Tibial nerve (tissue), 4 donors: ENCODE measurements around the gene DISC1.

Source experiments
- EP300 ChIP-seq, 2 donors: sonication (generic); formaldehyde crosslinking; IDR thresholded peaks; one replicate each; pipeline ENCODE4 v1.6.1; 2017; ENCODE audit warnings: antibody characterized with exemption in 2 of 2, mild to moderate bottlenecking in 1 of 2
- POLR2A ChIP-seq, 2 donors: fragments of 450-650 bp; IDR thresholded peaks; one replicate each; pipeline ENCODE4 v1.6.1; 2017; ENCODE audit warnings: antibody characterized with exemption in 2 of 2, mild to moderate bottlenecking in 2 of 2, moderate library complexity in 2 of 2
- TF ChIP-seq, protein P1 (sequence below), 5 experiments: fragments of 200-600 bp in 3 of 5; fragments of 450-650 bp in 2 of 5; sonication (generic) in 3 of 5; IDR thresholded peaks; one replicate each; pipeline ENCODE4 v1.5.1; 2016 to 2019; ENCODE audit warnings: antibody characterized with exemption in 5 of 5, mild to moderate bottlenecking in 3 of 5, moderate library complexity in 2 of 5

DNA sequence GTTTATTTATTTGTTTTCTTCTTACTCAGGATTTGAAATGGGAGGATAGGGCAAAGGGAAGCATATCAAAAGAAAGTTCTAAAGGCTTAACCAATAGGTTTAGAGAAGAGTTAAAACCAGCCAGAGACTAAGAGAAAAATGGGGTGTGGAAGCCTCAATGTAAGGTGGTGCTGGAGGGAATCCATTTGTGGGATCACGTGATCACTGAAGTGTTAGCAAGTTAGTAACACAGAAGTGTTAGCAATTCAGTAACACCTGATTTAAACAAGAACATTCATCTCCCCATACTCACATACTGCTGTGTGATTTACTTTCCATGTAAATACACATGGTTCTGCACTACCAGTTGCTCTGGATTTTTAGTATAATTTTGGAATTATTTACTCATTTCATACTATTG, 451.2 kb downstream of the DISC1 start:
- TF ChIP-seq, protein P1, sequence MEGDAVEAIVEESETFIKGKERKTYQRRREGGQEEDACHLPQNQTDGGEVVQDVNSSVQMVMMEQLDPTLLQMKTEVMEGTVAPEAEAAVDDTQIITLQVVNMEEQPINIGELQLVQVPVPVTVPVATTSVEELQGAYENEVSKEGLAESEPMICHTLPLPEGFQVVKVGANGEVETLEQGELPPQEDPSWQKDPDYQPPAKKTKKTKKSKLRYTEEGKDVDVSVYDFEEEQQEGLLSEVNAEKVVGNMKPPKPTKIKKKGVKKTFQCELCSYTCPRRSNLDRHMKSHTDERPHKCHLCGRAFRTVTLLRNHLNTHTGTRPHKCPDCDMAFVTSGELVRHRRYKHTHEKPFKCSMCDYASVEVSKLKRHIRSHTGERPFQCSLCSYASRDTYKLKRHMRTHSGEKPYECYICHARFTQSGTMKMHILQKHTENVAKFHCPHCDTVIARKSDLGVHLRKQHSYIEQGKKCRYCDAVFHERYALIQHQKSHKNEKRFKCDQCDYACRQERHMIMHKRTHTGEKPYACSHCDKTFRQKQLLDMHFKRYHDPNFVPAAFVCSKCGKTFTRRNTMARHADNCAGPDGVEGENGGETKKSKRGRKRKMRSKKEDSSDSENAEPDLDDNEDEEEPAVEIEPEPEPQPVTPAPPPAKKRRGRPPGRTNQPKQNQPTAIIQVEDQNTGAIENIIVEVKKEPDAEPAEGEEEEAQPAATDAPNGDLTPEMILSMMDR (IDR thresholded peaks at IDR 0.05) = no peak
- TF ChIP-seq POLR2A (IDR thresholded peaks at IDR 0.05) = no peak
- TF ChIP-seq EP300 (IDR thresholded peaks at IDR 0.05) = no peak
